Activated CD8-positive, alpha-beta memory T cell treated with anti-CD3 and anti-CD28 coated beads for 1 hour (primary cell): ENCODE results near the gene MEG3.

Source experiments
- DNase-seq, 2 donors: peaks; one replicate each; pipeline ENCODE4 v3.0.0-alpha.2; 2020; ENCODE audit warnings: low read depth in 1 of 2; ENCODE audit errors: extremely low read depth in 1 of 2

Gene MEG3

DNA sequence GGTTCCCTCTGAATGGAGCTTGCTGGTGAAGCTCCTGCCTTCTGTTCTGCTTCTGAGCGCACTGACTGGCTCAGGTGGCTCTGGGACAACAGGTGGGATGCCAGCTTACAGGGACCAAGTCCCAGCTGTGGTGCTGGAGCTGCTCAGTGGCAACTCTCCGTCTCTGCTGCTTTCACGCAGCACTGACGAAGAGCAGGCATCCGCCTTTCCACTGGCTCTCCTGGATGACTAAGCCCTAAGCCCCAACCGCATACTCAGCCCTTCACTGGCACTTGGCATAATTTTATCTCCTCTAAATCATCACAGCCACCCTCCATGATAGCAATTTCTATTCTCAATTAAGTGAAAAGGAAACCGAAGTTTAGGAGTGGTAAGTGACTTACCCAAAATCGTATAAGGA is 81.3 kb downstream of the MEG3 start:
- DNase-seq: no peak

DNA sequence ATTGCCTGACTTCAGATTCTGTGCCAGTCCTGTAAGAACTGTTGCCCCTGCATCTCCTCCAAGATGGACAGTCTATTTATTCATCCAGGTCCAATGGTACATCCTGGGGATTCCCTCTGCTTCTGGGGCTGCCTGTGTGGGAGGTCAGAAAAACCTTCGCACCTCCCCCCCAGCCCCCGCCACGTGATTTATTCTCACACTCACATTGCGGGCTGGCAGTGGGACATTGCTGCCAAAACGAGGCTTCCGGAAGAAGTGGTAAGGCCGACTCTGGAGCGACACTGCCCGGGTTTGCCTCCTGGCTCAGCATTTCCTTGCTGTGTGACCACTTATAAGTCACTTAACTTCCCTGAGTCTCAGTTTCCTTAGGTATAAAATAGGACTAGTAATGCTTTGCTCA is 83.5 kb downstream of the MEG3 start:
- DNase-seq: no peak
